Astrocyte (in vitro differentiated cells and primary cell): ENCODE results near the gene SLC38A1. TPM values are rescaled to one million over a fixed set of nuclear protein-coding genes. Genes with fewer than 3 reads are reported as not detected.

Experiments used
- DNase-seq: peaks from one replicate; pipeline ENCODE4 v3.0.0-alpha.2; 2010; ENCODE audit warnings: low read depth
- FAIRE-seq: peaks from 2 replicates; lab custom pipeline; 2011; peaks lifted over from hg19 to GRCh38; lab: Jason Lieb, UNC
- H2AFZ ChIP-seq: 2 replicates; pipeline ENCODE4 v1.6.0; 2012; ENCODE audit warnings: low read depth, low read length, inconsistent platforms
- H3K27ac ChIP-seq: 2 replicates; pipeline ENCODE4 v1.5.1; 2011; ENCODE audit warnings: low read depth, low read length, inconsistent platforms
- H3K27me3 ChIP-seq: 2 replicates; pipeline ENCODE4 v1.6.0; 2011; ENCODE audit warnings: low read length, inconsistent platforms; ENCODE audit not compliant: insufficient read depth
- H3K36me3 ChIP-seq: 2 replicates; pipeline ENCODE4 v1.5.1; 2011; ENCODE audit warnings: low read length, inconsistent platforms; ENCODE audit not compliant: insufficient read depth
- H3K4me1 ChIP-seq: 2 replicates; pipeline ENCODE4 v1.5.1; 2011; ENCODE audit warnings: low read length, inconsistent platforms; ENCODE audit not compliant: insufficient read depth
- H3K4me2 ChIP-seq: 2 replicates; pipeline ENCODE4 v1.6.0; 2012; ENCODE audit warnings: low read length, inconsistent platforms
- H3K4me3 ChIP-seq: 2 replicates; pipeline ENCODE4 v1.5.1; 2011; ENCODE audit warnings: low read depth, mild to moderate bottlenecking, low read length, inconsistent platforms; ENCODE audit not compliant: insufficient read depth
- H3K79me2 ChIP-seq: 2 replicates; pipeline ENCODE4 v1.6.0; 2012; ENCODE audit warnings: mild to moderate bottlenecking, low read length, inconsistent platforms; ENCODE audit not compliant: insufficient read depth
- H3K9ac ChIP-seq: 2 replicates; pipeline ENCODE4 v1.6.0; 2012; ENCODE audit warnings: mild to moderate bottlenecking, low read length, inconsistent platforms
- H3K9me3 ChIP-seq: 2 replicates; pipeline ENCODE4 v1.5.1; 2012; ENCODE audit warnings: low read depth, mild to moderate bottlenecking, low read length, inconsistent platforms; ENCODE audit not compliant: insufficient read depth
- H4K20me1 ChIP-seq: 2 replicates; pipeline ENCODE4 v1.6.0; 2012; ENCODE audit warnings: low read length, inconsistent platforms; ENCODE audit not compliant: insufficient read depth
- H3K27ac Mint-ChIP-seq: one replicate; pipeline ENCODE4 v1.8.0; 2021; ENCODE audit warnings: mild to moderate bottlenecking, mixed read lengths; ENCODE audit not compliant: unreplicated experiment
- H3K27me3 Mint-ChIP-seq: one replicate; pipeline ENCODE4 v1.8.0; 2021; ENCODE audit warnings: low read depth, mixed read lengths; ENCODE audit not compliant: unreplicated experiment
- H3K36me3 Mint-ChIP-seq: one replicate; pipeline ENCODE4 v1.8.0; 2021; ENCODE audit warnings: low read depth, mixed read lengths; ENCODE audit not compliant: unreplicated experiment
- H3K4me1 Mint-ChIP-seq: one replicate; pipeline ENCODE4 v1.8.0; 2021; ENCODE audit warnings: low read depth, mixed read lengths; ENCODE audit not compliant: unreplicated experiment
- H3K4me3 Mint-ChIP-seq: one replicate; pipeline ENCODE4 v1.8.0; 2021; ENCODE audit warnings: mild to moderate bottlenecking, moderate library complexity, mixed read lengths; ENCODE audit not compliant: unreplicated experiment
- H3K9me3 Mint-ChIP-seq: one replicate; pipeline ENCODE4 v1.8.0; 2021; ENCODE audit warnings: mild to moderate bottlenecking, mixed read lengths; ENCODE audit not compliant: unreplicated experiment
- EZH2 ChIP-seq: IDR thresholded peaks from 2 replicates; pipeline ENCODE4 v1.6.1; 2012; ENCODE audit warnings: mild to moderate bottlenecking, low read length, inconsistent platforms; ENCODE audit not compliant: insufficient read depth
- total RNA-seq: library from RNA; stranded (reverse); gene quantifications from 2 replicates; pipeline ENCODE4 v1.2.1, GENCODE V29; 2021
- TF ChIP-seq, protein P1 (sequence below): IDR thresholded peaks from 2 replicates; pipeline ENCODE4 v1.5.1; 2011; ENCODE audit warnings: low read depth, mild to moderate bottlenecking, inconsistent platforms, low read length, moderate library complexity; ENCODE audit not compliant: insufficient read depth

SLC38A1 gene
- total RNA-seq, 1 donor from 2014 or later = 160 TPM

DNA sequence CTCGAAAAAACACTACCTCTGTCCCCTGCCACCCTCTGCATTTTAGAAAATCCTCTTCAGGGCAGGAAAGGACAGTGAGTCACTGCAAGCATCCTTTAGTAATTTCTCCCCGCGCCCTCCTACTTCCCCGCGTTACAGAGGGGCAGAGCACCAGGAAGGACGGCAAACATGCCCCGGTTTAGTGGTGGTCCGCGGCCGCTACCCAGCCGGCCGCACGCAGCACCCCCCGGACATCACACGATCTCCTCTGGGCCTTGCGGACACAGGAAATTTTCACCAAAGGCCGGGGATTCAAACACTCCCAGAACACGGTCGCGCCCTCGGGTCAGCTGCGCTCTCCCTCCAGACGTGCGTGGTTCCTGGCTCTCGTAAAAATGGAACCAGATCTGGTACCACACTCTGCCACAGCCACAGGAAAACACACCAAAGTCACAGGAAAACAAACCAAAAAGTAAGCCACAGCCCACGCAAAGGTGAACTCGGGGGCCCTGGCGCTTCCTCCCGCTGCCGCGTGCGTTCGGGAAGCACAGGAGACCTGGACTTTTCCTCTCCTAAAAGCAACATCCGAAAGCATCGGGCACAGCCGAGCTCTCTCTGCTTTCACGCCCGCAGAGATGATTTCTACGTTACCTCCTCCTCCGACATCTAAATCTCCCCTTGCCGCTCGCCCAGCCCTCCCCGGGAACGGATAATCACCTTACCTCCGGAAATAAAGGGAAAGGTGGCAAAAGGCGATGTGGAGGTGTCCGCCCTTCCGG, 839 bp downstream of the SLC38A1 start:
- Histone ChIP-seq H3K4me1 (peaks cover 18% of the 10 kb centered on the region), H2AFZ (peak overlapping the region; percentile 96), H3K36me3 (no peaks in the 10 kb centered on the region), H3K9ac (peak overlapping the region; percentile 90), H3K4me2 (peak overlapping the region; percentile 95), H3K9me3 (no peaks in the 10 kb centered on the region), H3K4me3 (peak overlapping the region; percentile 90), H3K79me2 (peaks cover 56% of the 10 kb centered on the region), H4K20me1 (peaks cover 21% of the 10 kb centered on the region), H3K27ac (peak overlapping the region; percentile 67), H3K27me3 (no peaks in the 10 kb centered on the region)
- DNase-seq = peak; percentile 6
- Mint-ChIP-seq H3K4me3 (no peak overlapping the region), H3K27me3 (no peaks in the 10 kb centered on the region), H3K9me3 (no peaks in the 10 kb centered on the region), H3K36me3 (no peaks in the 10 kb centered on the region), H3K4me1 (peaks cover 11% of the 10 kb centered on the region), H3K27ac (no peak overlapping the region)
- FAIRE-seq = no peak
- TF ChIP-seq EZH2 = no peak

- Mint-ChIP-seq H3K9me3 (no peaks in the 10 kb centered on the region), H3K27me3 (no peaks in the 10 kb centered on the region), H3K4me3 (no peak overlapping the region), H3K36me3 (no peaks in the 10 kb centered on the region), H3K27ac (no peak overlapping the region), H3K4me1 (peaks cover 15% of the 10 kb centered on the region)
- DNase-seq (peak; percentile 16), FAIRE-seq (no peak)
- Histone ChIP-seq H3K79me2 (peaks cover 61% of the 10 kb centered on the region), H3K27me3 (no peaks in the 10 kb centered on the region), H3K4me1 (peaks cover 18% of the 10 kb centered on the region), H3K36me3 (no peaks in the 10 kb centered on the region), H3K27ac (peak overlapping the region; percentile 67), H3K4me3 (peak overlapping the region; percentile 90), H3K9ac (peak overlapping the region; percentile 90), H3K9me3 (no peaks in the 10 kb centered on the region), H4K20me1 (peaks cover 21% of the 10 kb centered on the region), H2AFZ (peak overlapping the region; percentile 96), H3K4me2 (peak overlapping the region; percentile 95)
- no peak for TF ChIP-seq EZH2
- TF ChIP-seq, protein P1, sequence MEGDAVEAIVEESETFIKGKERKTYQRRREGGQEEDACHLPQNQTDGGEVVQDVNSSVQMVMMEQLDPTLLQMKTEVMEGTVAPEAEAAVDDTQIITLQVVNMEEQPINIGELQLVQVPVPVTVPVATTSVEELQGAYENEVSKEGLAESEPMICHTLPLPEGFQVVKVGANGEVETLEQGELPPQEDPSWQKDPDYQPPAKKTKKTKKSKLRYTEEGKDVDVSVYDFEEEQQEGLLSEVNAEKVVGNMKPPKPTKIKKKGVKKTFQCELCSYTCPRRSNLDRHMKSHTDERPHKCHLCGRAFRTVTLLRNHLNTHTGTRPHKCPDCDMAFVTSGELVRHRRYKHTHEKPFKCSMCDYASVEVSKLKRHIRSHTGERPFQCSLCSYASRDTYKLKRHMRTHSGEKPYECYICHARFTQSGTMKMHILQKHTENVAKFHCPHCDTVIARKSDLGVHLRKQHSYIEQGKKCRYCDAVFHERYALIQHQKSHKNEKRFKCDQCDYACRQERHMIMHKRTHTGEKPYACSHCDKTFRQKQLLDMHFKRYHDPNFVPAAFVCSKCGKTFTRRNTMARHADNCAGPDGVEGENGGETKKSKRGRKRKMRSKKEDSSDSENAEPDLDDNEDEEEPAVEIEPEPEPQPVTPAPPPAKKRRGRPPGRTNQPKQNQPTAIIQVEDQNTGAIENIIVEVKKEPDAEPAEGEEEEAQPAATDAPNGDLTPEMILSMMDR = no peak
Measured at GRCh38 chr12:46267575-46267824, 1.3 kb downstream of the SLC38A1 start.

- TF ChIP-seq EZH2 = no peak
- TF ChIP-seq, protein P1 = no peak
Measured at GRCh38 chr12:46266869-46267574, 1.8 kb downstream of the SLC38A1 start.

More at GRCh38 chr12:46266869-46267574, 1.8 kb downstream of the SLC38A1 start:
- peak overlapping the region; percentile 96 for H2AFZ ChIP-seq
- no peaks in the 10 kb centered on the region for H3K36me3 ChIP-seq
- Mint-ChIP-seq H3K27ac (no peak overlapping the region), H3K9me3 (no peaks in the 10 kb centered on the region), H3K36me3 (no peaks in the 10 kb centered on the region), H3K27me3 (no peaks in the 10 kb centered on the region), H3K4me3 (no peak overlapping the region), H3K4me1 (peaks cover 15% of the 10 kb centered on the region)
- no peak for FAIRE-seq
- H3K79me2 ChIP-seq = peaks cover 66% of the 10 kb centered on the region
- H3K4me3 ChIP-seq = peak overlapping the region; percentile 90
- peaks cover 21% of the 10 kb centered on the region for H4K20me1 ChIP-seq
- no peaks in the 10 kb centered on the region for H3K9me3 ChIP-seq
- H3K4me2 ChIP-seq = peak overlapping the region; percentile 95
- H3K27me3 ChIP-seq = no peaks in the 10 kb centered on the region
- peak overlapping the region; percentile 67 for H3K27ac ChIP-seq
- H3K4me1 ChIP-seq = peaks cover 18% of the 10 kb centered on the region
- DNase-seq = peak; percentile 63
- peak overlapping the region; percentile 90 for H3K9ac ChIP-seq
